Stimulated activated CD4-positive, alpha-beta T cell treated with anti-CD3 and anti-CD28 coated beads, TNF-alpha, amount 100 ng/mL, for 4 hours (primary cell): ENCODE results near the gene CLCA4.
"Not testable (repeated sequence)": the region's sequence is repeated elsewhere in the genome, so short reads cannot be mapped to it uniquely, and the experiment has no call there.

ENCODE experiments used
- DNase-seq, 3 experiments: peaks; one replicate each; pipeline ENCODE4 v3.0.0-alpha.2; 2020; ENCODE audit warnings: low read depth in 3 of 3

The CLCA4 gene

DNA sequence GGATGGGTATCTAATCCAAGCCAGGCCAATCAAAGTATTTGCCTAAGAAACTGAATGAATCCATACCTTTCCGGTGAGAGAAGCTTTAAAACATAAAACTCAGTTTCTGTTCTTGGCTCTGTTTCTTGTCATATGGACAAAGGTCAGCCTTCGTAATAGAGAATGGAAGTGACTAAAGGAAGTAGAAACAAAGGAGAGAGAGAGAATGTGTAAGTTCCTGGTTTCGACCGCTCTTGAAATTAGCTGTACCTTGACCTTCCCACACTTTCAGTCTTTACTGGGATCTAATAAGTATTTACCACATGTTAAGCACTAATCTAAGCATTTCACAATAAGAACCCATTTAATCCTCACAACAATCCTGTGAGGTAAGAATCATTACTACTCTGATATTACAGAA lies 19.6 kb upstream of the CLCA4 start:
- DNase-seq = no peak

DNA sequence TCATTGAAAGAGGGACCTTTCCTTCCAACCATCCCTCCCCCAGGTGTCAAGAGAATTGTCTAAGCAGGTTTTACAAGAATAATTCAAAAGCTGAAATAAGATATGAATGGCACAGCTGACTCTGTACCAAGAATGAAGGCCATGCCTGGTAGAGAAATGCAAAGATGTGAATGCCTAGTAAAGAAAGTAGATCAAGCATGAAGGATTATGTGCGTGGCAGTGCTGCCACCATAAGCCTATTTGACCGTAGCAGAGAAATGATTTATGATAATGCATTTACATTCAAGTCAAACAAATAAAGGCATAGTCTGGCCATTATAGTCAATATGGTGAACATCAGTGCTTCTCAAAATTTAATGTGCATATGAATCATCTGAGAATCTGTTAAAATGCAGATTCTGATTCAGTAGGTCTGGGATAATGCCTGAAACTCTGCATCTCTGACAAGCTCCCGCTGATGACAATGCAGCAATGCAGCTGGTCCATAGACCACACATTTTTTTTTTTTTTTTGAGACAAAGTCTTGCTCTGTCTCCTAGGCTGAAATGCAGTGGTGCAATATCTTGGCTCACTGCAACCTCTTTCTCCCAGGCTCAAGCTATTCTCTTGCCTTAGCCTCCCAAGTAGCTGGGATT lies 16.6 kb upstream of the CLCA4 start:
- no peak for DNase-seq

DNA sequence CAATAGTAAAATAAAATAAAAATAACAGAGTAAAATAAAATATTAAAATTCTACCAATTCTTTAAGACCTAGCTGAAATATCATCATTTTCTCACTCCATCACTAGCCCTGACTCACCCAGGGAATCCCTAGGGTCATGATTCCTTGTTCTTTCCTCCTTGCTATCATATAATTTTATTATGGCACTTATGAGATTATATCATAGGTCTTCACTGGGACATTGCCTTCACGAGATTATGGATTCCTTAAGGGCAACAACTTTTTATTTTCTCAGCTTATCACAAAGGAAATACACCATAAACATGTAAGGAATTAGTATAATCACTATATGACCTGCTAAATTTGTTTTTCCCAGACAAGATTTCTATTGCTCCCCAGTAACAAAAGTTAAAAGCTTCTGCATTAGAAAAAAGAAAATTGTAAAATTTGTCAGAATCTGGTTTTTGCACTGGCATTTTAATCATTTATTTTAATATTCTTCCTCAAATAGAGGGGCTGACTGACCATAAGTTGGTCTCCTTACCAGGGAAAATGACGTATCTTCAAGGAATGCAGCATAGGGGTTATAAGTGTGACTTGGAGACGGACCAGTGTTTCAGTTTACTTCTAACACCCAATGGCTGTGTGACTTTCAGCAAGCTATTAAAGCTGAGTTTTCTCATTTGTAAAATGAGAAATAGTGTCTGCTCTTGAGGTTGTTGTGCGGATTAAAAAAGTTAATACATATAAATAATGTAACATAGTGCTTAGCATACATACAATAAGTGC lies 8.8 kb upstream of the CLCA4 start:
- no peak for DNase-seq

DNA sequence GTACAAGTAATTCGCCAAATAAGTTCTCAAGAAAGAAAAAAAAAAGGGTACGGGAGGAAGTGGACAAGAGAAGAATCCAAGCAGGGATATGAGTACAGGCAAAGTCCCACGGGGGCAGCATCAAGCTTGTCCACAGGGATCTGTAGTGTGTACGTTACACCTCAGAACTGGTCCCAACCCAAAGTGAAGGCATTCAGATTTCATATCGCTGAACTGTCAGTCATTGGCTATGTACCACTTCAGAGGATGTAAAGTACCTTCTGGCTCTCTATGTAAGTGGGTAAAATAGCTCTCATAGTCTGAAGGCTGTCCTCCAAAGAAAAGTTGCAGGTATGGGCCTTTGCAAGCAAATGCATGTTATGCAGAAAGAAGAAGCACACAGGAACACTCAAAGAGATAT lies 8.1 kb upstream of the CLCA4 start:
- DNase-seq = no peak

DNA sequence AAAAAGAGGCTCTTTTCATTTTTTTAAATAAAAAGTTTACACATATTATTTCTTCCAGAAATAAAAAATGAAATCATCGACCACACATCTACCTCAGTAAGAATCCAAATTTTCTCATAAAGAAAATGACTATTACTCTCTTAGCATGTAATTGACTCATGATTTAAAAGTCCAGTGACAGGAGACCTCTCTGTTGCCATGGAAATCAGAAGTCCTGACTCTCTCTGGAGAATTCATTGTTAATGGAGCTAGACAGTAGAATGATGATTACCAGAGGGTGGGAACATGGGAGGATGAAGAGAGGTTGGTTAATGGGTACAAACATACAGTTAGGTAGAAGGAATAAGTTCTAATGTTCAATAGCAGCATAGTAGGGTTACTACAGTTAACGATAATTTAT lies 5.0 kb upstream of the CLCA4 start:
- DNase-seq = no peak

DNA sequence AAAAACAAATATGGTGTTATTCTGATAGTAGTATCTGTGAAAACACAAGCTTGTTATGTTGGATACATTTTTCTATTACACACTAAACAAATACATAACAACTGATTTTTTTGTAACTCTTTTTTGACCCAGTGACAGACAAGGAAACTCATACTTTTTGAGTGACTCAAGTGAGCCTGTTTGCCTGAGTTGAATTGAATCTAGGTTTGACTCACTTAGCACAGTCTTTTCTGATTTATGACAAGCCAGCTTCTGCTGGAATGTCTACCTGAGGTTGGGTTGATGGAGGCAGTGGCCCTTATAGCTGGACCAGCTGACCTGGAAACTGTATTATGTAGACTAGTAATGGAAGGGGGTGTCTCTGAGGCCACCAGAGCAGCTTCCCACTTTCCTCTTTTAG lies 4.2 kb upstream of the CLCA4 start:
- DNase-seq = no peak

DNA sequence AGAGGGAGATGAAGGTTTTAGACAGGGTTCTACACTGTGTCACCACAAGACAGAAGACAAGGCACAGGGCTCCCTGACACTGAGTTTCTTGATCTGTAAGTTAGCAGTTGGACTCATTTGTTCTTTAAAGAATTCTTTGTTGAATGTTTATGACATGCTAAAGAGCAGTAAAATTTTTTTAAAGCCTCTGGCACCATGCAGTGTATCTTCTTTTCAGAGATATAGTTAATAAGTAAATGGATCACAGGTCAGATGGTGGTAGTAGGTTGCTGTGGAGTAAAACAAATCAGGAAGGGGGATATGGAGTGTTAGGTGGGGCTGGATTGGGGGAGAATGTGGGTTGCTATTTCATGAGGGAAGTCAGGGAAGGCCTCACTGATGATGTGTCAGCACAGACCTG lies 2.0 kb downstream of the CLCA4 start:
- no peak for DNase-seq

DNA sequence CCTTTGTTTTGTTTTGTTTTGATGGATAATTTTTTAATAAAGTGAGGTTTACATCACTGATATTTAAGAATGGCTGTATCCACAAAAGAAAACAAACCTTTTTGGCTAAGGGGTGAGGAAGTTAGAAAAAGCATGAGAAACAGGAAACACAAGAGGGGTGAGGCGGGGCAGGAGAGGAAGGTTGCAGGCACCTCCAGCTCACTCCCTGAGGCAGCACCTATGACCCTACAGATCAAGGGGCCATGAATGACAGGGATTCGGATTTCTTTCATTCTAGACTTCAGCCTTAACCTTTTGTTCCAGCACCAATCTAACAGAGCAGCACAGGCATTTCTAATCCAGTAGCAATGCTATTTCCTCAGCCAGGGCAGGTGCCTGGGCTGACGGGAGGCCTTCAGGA lies 4.4 kb downstream of the CLCA4 start:
- DNase-seq = no peak

DNA sequence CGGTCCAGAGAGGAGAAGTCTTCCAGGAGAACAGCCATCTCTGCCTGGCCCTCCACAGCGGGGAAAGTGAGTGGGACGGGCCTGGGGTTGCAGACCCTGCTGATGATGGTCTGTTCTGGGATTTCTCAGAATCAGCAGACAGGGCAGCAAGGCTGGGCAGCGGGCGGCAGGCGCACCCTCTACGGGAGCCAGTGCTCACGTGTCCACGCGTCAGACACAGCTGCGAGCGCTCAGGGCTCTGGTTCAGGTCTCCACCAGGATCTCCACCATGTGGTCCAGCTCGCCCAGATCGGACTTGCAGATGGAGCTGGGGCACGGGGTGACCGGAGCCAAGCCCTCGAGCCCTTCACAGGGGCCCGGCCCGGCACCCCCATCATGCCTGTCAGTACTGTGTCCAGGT lies 5.5 kb downstream of the CLCA4 start:
- peak in 1 of 3 experiments; percentile 1 for DNase-seq

DNA sequence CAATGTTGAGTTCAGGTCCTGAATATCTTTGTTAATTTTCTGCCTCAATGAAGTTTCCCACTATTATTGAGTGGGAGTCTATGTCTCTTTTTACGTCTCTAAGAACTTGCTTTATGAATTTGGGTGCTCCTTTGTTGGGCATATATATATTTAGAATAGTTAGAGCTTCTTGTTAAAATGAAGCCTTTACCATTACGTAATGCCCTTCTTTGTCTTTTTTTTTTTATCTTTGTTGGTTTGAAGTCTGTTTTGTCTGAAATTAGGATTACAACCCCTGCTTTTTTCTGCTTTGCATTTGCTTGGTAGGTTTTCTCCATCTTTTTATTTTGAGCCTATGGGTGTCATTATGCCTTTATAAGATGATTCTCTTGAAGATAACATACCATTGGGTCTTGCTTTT lies 10.9 kb downstream of the CLCA4 start:
- DNase-seq = no peak

DNA sequence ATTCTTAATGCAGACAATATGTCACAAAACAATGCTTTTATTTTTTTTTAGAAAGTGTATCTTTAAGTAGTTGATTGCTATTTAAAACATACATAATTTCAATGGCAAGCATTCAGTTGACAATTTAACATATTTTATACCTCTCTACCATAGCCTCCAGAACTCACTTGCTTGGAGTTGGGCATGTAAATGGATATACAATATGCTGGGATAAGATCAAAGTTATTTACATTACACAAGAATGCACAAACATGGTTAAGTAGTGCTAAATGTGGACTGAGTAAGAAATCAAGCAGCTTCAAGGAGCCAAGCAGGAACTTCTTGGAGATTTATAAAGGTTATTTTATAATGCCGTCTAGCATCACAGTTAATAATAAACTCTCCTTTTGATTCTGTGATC lies 17.0 kb downstream of the CLCA4 start:
- no peak for DNase-seq

DNA sequence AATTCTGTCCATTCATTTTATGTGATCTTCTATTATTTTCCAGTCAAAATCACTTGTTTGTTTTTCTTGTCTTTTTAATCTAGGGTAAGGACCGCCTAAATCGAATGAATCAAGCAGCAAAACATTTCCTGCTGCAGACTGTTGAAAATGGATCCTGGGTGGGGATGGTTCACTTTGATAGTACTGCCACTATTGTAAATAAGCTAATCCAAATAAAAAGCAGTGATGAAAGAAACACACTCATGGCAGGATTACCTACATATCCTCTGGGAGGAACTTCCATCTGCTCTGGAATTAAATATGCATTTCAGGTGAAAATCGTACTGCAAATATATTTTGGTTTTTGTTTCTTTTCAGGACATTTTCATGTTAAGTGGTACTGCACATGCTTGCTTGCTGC lies 20.5 kb downstream of the CLCA4 start:
- no peak for DNase-seq

DNA sequence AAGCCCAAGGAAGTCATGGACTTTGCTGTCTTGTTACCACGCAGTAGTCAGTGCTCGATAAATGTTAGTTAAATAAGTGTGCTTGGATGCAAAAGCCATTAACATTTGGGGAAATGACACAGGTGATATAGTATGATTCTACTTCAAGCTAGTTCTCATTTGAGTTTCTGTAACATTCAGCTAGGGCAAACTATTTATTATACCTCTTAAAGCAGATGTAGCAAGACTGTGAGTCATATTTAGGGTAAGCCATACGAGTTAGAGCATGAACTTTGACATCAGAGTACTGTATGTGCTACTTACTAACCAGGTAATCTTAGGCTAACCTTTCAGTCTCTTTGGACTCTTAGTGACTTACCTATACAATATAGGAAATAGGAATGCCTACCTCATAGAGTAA lies 21.0 kb downstream of the CLCA4 start:
- no peak for DNase-seq

DNA sequence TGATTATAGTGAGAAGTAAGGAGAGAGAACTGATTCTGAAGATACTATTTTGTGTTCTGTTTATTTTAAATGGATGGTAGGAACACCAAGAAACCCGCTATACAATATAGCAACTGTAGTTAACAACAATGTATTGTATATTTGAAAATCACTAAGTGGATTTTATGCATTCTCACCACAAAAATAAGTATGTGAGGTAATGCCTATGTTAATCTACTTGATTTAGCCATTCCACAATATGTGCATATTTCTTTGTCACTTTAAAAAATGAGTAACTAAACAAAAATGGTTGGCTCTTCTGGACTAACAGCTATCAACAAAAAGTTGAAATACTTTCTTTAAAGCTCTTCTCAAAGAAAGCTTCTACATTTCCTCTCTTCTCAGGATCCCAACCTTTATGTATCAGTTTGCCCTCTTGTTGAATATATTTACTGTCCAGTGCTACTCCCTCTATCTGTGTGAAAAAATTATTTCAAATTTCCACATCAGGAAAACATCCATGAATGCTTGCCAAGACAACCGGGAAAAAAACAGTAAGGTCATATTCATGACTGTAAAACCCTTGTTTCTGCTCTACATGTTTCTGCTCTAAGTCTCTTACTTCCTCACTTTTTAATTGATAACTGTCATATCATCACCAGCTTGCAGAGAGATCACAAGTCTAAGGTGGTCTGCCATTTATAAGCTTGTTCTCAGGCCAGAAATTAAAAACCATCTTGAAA lies 27.0 kb downstream of the CLCA4 start:
- no peak for DNase-seq

DNA sequence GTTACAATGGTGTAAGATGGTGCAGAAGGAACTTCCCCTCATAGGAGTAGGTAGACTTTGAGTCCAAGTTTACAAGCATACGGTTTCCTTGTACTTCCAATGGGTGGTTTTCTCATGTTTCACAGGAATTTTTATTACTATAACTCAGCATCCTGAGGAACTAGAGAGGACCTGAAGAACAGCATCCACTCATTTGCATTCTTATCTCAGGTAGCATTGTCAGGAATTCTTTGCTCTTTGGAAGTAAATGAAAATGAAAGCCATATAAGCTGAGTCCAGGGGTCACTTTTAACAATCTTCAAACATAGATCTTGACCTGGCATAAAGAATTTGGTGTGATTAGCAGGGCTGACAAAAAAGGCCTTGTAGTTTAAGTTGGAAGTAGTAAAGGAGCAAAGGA lies 34.4 kb downstream of the CLCA4 start:
- no peak for DNase-seq

DNA sequence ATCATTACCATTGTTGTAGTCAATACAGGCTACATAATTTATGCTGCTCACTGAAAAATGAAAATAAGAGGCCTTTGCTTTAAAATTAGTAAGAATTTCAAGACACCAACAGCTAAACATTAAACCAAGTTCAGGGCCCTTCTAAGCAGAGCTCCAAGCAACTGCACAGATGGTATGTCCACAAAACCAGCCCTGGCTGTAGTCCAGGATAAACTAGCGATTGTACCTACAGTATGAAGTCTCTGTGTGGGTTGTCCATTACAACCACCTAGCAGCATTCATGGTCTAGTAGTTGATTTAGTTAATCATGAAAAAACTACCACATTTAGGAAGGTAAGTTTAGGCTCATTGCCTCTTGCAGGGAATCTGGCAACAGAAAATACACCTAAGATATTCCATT lies 35.3 kb downstream of the CLCA4 start:
- DNase-seq = no peak

DNA sequence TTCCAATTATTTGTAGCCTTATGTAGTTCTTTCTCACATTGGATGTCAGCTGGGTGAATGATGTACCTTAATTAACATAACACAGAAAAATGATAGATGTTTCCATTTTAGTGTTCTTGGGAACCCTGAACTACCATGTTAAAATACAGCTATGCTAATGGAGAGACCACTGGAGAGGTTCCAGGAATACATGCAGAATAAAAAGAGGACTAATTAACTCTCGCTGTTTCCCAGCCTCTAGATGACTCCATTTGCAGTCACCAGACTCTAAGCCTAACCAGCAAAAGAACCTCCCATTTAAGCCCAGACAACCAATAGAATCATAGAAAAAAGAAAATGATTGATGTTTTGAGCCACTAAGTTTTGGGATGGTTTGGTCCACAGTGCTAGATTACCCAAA lies 36.2 kb downstream of the CLCA4 start:
- no peak for DNase-seq

DNA sequence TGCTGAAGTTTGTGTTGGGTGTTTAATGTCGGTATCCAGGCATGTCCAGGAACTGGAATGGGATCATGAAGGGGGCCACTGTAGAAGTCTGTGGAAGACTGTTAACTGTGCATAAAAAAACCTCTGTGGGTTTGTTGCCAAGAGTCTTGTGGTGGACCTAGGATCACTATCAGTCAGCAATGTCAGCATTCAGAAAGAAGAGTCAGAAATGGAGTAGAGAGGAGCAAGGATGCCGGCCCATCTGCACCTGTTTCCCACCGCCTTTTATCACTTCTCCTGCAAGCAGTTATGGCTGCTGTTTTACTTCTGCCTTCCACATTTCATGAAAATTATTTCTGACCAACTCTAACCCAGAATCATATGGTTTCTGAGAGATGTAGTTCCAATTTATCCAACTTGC lies 36.7 kb downstream of the CLCA4 start:
- DNase-seq = no peak

DNA sequence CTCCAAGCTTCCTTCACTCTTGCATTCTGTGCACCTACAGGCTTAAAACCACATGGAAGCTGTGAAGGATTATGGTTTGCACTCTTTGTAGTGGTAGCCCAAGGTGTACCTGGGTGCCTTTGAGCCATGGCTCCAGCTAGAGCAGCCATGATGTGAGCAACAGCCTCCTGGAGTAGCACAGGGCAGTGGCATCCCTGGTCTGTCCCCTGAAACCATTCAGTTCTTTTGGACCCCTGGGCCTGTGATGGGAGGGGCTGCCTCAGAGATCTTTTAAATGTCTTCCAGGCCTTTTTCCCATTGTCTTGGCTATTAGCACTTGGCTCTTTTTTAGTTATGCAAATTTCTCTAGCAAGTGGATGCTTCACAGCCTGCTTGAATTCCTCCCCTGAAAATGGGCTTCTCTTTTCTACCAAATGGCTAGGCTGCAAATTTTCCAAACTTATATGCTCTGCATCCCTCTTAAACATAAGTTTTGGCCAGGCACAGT lies 47.4 kb downstream of the CLCA4 start:
- no peak for DNase-seq

DNA sequence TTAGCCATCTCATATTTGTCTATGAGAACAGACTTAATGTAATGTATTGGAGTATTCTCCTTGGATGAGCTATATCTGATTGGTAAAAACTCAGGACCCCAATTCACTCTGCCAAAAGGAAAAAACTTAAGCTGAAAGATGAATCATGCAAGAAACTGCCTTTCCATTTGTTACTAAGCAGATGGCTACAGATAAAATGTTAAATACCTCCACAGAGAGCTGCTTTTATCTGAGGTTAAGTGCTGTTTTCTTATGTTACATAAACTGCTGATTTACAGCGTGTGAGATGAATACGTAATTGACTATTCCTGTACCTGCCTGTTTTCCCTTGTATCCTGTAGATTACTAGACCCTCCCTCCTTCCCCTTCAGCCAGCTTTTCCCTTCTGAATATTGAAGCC lies 49.3 kb downstream of the CLCA4 start:
- DNase-seq = no peak

DNA sequence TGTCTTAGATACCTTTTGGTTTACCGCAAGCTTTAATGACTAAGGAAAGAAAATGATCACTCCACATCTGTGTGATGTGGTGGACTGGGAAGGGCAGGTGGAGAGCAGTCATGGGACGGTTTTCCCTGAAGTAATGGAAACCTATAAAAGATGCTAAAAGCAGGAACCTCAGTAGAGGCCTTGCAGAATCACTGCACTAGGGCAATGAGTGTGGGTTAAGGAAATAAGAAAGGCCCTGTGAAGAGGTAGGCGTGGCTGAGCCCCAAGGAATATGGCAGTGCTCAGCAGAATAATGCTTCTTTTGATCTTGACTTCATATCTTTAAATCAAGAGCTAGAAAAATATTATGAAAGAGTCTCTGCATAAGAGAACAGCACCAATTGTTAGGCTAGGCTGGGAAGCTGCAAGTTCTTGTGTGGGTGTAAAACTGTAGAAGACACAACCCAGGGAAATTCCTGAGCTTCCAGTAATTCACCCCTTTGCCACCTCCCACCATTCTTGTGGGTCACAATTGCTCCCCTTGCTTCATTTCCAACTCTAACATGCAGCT lies 49.9 kb downstream of the CLCA4 start:
- no peak for DNase-seq

DNA sequence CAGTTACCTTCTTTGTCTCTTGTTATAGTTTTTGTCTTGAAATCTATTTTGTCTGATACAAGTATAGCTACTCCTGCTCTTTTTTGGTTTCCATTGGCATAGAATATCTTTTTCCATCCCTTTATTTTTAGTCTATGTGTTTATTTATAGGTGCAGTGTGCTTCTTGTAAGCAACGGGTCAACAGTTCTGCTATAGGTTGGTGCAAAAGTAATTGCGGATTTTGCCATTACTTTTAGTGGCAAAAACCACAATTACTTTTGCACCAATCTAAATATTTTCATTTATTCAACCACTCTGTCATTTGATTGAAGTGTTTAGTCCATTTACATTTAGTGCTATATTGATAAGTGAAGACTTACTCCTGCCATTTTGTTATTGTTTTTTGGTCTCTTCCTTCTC lies 59.2 kb downstream of the CLCA4 start:
- DNase-seq = not testable (repeated sequence)

DNA sequence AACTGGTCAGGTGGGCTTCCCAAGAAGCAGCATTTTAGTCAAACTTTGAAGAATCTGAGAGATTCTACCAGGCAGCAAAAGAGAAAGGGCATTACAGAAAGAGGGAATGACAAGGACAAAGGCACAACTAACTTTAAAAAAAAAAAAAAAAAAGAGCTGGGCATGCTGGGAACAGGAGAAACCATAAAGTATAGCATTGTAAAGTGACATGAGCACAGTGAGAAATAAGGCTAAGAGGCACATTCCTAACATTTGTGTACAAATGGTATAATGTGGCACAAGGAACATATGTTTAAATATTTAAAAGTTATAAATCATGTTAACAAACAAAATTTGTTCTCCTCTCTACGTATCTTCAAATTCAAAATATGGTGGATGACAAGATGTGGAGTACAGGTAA lies 69.6 kb downstream of the CLCA4 start:
- DNase-seq = no peak
